Fibroblast of lung (primary cell): ENCODE data around the gene TRAPPC12.

Experiments
- EZH2 ChIP-seq: IDR thresholded peaks from 2 replicates; pipeline ENCODE4 v1.5.1; 2012; ENCODE audit warnings: low read length, control low read depth, mild to moderate bottlenecking; ENCODE audit errors: missing control alignments
- TF ChIP-seq, protein P1 (sequence below), 2 donors: IDR thresholded peaks in 1 of 2; conservative IDR thresholded peaks in 1 of 2; 1 replicate in 1 of 2; 2 replicates in 1 of 2; pipeline ENCODE4 v1.5.1; 2011 to 2012; ENCODE audit warnings: low read length in 2 of 2, control low read depth in 1 of 2, inconsistent platforms in 1 of 2, low read depth in 1 of 2, mild to moderate bottlenecking in 1 of 2

DNA sequence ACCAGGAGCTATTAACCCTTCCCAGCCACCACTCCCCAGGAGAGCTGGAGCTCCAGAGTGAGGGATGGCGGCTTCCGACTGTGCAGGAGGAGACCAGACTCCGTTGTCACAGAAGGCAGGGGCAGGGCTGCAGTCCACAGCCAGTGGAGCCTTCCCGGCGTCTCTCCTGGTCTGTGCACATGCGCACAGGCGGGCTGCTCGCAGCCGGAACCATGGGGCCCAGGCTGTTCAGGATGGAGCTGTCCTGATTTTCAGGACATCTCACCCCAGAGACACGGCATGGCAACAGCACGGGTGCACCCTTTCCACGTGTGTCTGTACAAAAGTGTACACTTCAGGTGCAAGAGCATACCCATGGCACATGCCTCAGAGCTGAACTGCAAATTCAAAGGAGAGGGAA lies 30.7 kb upstream of the TRAPPC12 start:
- TF ChIP-seq, protein P1, sequence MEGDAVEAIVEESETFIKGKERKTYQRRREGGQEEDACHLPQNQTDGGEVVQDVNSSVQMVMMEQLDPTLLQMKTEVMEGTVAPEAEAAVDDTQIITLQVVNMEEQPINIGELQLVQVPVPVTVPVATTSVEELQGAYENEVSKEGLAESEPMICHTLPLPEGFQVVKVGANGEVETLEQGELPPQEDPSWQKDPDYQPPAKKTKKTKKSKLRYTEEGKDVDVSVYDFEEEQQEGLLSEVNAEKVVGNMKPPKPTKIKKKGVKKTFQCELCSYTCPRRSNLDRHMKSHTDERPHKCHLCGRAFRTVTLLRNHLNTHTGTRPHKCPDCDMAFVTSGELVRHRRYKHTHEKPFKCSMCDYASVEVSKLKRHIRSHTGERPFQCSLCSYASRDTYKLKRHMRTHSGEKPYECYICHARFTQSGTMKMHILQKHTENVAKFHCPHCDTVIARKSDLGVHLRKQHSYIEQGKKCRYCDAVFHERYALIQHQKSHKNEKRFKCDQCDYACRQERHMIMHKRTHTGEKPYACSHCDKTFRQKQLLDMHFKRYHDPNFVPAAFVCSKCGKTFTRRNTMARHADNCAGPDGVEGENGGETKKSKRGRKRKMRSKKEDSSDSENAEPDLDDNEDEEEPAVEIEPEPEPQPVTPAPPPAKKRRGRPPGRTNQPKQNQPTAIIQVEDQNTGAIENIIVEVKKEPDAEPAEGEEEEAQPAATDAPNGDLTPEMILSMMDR (conservative IDR thresholded peaks at IDR 0.05 in 1 of 2, IDR thresholded peaks at IDR 0.05 in 1 of 2; ENCODE audit: low read depth in 1 of 2, low read length in 2 of 2), result no peak
- no peak for TF ChIP-seq EZH2
